ENCODE data around the gene PARVA. TPM values are rescaled to one million over a fixed set of nuclear protein-coding genes. Genes with fewer than 3 reads are reported as not detected.

PARVA gene
- total RNA-seq, 1 experiment from 2014 or later: 18.1 TPM

DNA sequence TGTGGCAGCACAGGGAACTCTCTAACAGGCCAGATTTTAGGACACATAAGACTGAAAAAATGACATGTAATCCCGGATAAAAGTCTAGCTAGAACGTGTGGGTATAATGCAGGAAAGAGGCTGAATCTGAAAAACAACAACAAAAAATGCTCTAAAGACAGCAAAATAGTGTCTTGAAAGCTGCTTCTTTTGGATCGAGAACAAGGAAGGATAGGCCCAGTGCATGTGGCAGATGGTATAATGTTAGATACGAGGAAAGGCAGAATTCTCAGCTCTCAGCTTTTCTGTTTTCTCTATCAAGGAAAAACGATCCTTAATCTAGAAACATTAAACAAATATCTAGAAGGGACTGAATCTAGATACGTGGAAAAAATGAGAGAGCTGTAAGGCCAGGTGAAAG lies 33.8 kb upstream of the PARVA start:
- Histone ChIP-seq H3K18ac (ENCODE audit: insufficient read length, low read depth, low read length) (no peak overlapping the region), H3K14ac (ENCODE audit: insufficient read depth, low read length) (no peak overlapping the region), H3K9me3 (ENCODE audit: control insufficient read depth, low read depth, low read length) (no peaks in the 10 kb centered on the region), H3K79me2 (ENCODE audit: insufficient read depth, low read length) (no peaks in the 10 kb centered on the region), H3K9ac (ENCODE audit: extremely low read depth, insufficient read length, low read length) (no peak overlapping the region), H3K23me2 (ENCODE audit: insufficient read length, low read depth, low read length, poor library complexity, severe bottlenecking) (no peaks in the 10 kb centered on the region), H4K20me1 (ENCODE audit: control insufficient read depth, insufficient read depth, insufficient read length) (no peaks in the 10 kb centered on the region), H3K56ac (ENCODE audit: insufficient read length, low read depth, low read length) (no peak overlapping the region), H2BK12ac (ENCODE audit: insufficient read length, low read depth, low read length) (no peak overlapping the region), H4K8ac (replicated peaks; ENCODE audit: insufficient read length, low read depth, low read length) (no peak overlapping the region), H2BK5ac (ENCODE audit: insufficient read length, low read length) (no peak overlapping the region), H3K23ac (ENCODE audit: insufficient read length, low read depth, low read length) (no peak overlapping the region), H3K79me1 (ENCODE audit: insufficient read depth, low read depth, low read length, poor library complexity, severe bottlenecking) (no peaks in the 10 kb centered on the region), H4K91ac (ENCODE audit: insufficient read length, low read depth, low read length) (no peak overlapping the region), H2BK15ac (ENCODE audit: low read depth, low read length) (no peak overlapping the region), H3K27ac (ENCODE audit: insufficient read length, low read depth, low read length) (no peak overlapping the region), H3K4ac (ENCODE audit: low read depth, low read length) (no peak overlapping the region), H2BK120ac (ENCODE audit: low read depth, low read length, poor library complexity, severe bottlenecking) (no peak overlapping the region), H3K4me2 (ENCODE audit: insufficient read depth, insufficient read length, low read length) (no peak overlapping the region), H3T11ph (ENCODE audit: low read length) (no peak overlapping the region), H2AFZ (ENCODE audit: low read length) (no peak overlapping the region), H3K27me3 (ENCODE audit: insufficient read depth, low read length) (no peaks in the 10 kb centered on the region), H2AK5ac (ENCODE audit: insufficient read length, low read length) (no peak overlapping the region), H4K5ac (ENCODE audit: insufficient read length, low read depth, low read length) (no peak overlapping the region), H3K4me1 (ENCODE audit: insufficient read depth, low read length) (no peaks in the 10 kb centered on the region), H2BK20ac (ENCODE audit: low read depth, low read length, poor library complexity, severe bottlenecking) (no peak overlapping the region)
- no CpG with 5 or more reads among the region's 6 CpGs for WGBS (ENCODE audit: extremely low coverage, insufficient read length, low lambda C conversion rate)
- DNase-seq: no peak
- H3K27me3 Mint-ChIP-seq (ENCODE audit: low read depth): no peaks in the 10 kb centered on the region; the same call in 1 of the 2 replicates
- no peak overlapping the region for H3K4me3 Mint-ChIP-seq
- TF ChIP-seq CTCF (conservative IDR thresholded peaks at IDR 0.05): no peak
- H3K9me3 Mint-ChIP-seq: peaks cover 21 to 22% of the 10 kb centered on the region in 2 experiments
- H3K4me1 Mint-ChIP-seq: no peaks in the 10 kb centered on the region
- H3K27ac Mint-ChIP-seq: no peak overlapping the region
- H3K36me3 Mint-ChIP-seq (ENCODE audit: insufficient read depth in 1 of 3, low read depth in 3 of 3): peaks cover 7 to 15% (median 12%) of the 10 kb centered on the region in 3 experiments; a peak in 6 of 7 replicates
